GM12891 (cell line): ENCODE results near the gene RYR2.

Experiments
- PAX5 ChIP-seq: IDR thresholded peaks from 2 replicates; pipeline ENCODE4 v1.6.1; 2011; ENCODE audit warnings: low read length, moderate library complexity, mild to moderate bottlenecking; ENCODE audit not compliant: insufficient read depth, severe bottlenecking
- POLR2A ChIP-seq: IDR thresholded peaks from 2 replicates; pipeline ENCODE4 v1.6.1; 2011; ENCODE audit warnings: low read depth, low read length, control low read depth
- POLR2AphosphoS5 ChIP-seq: IDR thresholded peaks from 2 replicates; pipeline ENCODE4 v1.6.1; 2011; ENCODE audit warnings: low read depth, low read length, control low read depth
- TAF1 ChIP-seq: IDR thresholded peaks from 2 replicates; pipeline ENCODE4 v1.6.1; 2011; ENCODE audit warnings: low read depth, low read length, control low read depth

- TF ChIP-seq POLR2A: no peak
- no peak for TF ChIP-seq PAX5
- TF ChIP-seq POLR2AphosphoS5: no peak
- TF ChIP-seq TAF1: no peak
Observed at GRCh38 chr1:237384213-237384612, 342.2 kb downstream of the RYR2 start.
